Fibroblast of the conjunctiva (primary cell): ENCODE measurements around the gene IL1RAPL1.
"Not testable (repeated sequence)": the region's sequence is repeated elsewhere in the genome, so short reads cannot be mapped to it uniquely, and the experiment has no call there.

ENCODE experiments used
- DNase-seq: peaks from one replicate; pipeline ENCODE4 v3.0.0-alpha.2; 2010; ENCODE audit warnings: low read depth

Gene IL1RAPL1

DNA sequence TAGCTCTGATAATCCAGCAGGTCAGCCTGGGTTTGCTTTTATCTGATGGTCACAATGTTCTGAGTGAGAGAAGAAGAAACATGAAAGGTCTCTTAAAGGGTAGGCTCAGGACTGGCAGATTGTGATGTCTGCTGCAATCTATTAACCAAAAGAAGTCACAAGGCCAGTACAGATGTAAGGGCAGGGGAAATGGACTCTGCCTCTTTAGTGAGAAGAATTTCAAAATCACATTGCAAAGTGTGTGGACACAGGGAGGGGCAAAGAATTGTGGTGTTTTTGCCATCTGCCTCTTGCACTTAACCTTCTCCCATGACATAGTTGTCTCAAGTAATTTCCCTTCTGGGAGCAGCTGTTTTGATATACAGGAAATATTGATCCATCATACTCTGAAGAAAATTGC lies 40.9 kb downstream of the IL1RAPL1 start:
- no peak for DNase-seq

DNA sequence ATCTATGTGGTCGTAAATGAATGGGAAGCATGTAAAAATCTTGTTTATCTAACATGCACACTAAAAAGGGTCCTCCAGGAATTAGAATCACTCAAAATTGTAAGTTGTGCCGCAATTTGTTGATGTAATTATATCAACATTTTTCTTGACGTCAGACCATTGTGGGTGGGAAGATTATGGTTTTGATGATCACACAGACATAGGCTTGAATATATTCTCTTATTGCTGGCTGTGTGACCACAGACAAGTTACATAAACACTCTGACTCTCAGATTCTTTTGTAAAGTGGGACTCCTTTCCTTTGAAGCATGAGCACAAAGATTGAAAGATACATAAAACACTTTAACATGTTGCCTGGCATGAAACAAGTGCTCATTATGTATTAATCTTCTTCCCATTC lies 51.5 kb downstream of the IL1RAPL1 start:
- no peak for DNase-seq

DNA sequence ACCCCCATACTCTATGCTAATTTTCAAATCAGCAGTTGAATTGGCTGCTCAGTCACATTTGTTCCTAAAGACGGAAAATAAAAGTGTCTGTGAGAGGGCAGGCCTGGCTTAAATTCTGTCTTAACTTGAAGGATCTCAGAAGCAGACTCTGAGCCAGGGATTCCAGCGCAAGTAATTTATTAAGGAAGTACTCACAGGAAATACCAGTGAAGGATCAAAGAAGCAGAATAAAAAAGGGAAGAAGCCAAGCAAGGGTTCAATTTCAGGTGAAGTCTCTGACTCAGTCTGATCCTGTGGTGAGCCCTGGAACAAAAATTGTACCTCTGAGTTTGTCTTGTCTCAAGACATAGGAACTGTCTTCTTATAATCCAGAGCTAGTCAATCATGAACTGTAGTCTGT lies 52.2 kb downstream of the IL1RAPL1 start:
- no peak for DNase-seq

- no peak for DNase-seq
Observed at GRCh38 chrX:28649541-28649940, 62.3 kb downstream of the IL1RAPL1 start.

DNA sequence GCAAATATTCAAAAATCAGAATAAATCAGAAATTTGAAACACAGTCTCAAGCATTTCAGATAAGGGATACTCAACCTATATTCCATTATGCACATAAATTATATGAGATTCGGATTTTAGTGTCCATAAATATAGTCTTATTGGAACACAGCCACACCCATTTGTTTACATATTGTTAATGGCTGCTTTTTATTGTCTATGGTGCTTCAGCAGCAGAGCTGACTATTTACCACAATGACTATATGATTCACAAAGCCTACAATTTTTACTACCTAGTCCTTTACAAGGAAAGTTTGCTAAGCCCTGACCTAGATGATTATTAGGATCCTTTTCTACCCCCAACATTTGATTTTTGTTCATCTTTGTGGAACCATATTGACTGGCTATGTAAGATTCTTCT lies 63.9 kb downstream of the IL1RAPL1 start:
- DNase-seq: no peak

DNA sequence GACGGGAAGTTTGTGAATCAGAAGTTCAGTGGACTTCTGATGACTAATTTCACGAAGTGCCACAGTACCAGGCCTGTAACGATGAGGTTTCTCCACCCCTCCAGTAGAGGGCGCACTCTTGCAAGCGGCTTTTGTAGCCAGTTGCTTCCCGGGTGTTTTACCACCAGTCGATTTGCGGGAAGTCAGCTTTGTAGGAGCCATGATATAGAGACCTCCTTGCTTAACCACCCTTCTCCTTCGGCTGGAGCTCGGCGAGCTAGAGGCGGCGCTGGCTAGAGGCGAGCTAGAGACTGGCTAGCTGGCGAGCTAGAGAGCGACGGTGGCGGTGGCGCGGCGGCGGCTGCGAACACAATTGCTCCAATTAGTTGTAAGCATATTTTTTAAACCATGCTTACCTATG lies 72.0 kb downstream of the IL1RAPL1 start:
- DNase-seq: no peak

DNA sequence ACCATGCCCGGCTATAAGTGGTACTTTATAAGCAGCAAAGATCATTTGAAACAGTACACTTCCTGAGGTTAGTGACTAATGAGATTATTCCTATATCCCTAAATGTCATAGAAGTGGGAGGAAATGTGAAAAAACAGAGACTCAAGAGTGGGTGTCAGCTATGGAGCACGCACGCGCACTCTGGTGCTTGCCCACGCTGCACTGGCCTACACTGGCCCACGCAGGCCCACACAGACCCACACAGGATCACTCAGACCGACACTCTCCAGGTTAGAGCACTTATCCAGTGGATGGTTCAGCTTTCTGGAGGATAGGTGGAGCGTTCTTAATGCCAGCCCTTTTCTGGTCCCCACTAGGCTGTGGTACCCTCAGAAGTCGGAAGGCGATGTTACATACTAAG lies 78.5 kb downstream of the IL1RAPL1 start:
- no peak for DNase-seq

DNA sequence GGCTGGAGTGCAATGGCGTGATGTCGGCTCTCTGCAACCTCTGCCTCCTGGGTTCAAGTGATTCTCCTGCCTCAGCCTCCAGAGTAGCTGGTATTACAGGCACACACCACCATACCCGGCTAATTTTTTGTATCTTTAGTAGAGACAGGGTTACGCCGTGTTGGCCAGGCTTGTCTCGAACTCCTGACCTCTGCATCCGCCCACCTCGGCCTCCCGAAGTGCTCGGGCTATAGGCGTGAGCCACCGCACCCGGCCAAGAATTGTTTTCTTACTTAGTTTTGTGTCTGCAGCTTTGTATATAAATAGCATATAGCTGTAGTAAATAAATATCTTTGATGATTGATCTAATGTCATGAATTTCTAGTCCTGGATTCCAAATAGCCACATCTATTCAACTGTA lies 81.1 kb downstream of the IL1RAPL1 start:
- DNase-seq: no peak

GRCh38 chrX:28668957-28669356 lies 81.7 kb downstream of the IL1RAPL1 start:
- no peak for DNase-seq

DNA sequence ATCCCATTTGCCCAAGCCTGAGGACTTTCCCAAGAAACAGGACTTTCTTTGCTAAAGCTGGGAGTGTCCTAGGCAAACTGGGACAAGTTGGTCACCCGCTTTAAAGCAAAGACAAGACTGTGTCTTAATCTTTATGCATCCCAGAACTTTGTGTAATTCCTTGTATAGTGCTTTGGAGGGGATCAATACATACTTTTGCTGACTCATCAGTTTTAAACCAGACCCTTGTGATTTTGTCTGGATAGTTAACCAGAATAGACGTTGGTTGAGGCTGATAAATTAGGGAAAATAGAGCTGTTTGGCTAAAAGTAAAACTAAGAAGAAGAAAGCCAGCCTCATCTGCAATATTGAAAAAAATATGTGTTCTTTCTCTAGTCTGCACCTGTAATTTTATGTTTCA lies 82.8 kb downstream of the IL1RAPL1 start:
- no peak for DNase-seq

- no peak for DNase-seq
Observed at GRCh38 chrX:28675173-28675572, 87.9 kb downstream of the IL1RAPL1 start.

DNA sequence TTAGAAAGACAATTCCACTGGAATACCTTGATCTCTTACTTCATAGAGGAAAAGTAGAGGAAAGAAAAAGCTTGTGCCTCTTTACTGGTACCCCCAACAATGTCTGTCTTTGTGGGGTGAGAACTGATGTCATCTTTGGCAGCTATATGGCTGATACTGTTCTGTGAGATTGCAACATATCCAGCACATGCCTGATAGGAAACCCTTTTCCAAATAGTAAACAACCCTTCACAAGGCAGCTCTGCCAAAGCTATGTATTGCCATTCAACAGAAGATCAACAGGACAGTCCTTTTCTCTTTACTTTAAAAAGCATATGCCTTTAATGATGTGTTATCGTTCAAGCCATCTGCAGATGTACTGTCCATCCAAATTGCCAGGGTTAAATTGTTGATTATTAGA lies 105.9 kb downstream of the IL1RAPL1 start:
- no peak for DNase-seq

DNA sequence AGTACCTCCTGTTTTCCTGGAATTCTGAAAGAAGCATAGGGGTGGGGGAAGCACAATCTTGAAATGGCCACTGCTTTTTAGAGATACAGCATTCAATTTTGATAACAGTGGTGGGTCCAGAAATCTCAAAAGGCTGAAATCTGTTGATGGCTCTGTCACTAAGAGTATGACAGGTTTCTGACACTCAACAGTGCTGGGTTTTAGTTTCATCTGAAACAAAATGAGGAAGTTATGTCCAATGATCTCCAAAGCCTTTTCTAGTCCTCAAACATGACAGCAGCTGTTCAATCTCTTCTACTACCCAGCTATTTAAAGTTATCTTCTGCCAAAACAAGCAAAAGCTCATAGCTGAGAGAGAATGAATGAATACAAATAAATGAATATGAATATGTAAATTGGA lies 110.5 kb downstream of the IL1RAPL1 start:
- no peak for DNase-seq

- DNase-seq: no peak
Observed at GRCh38 chrX:28701222-28701621, 114.0 kb downstream of the IL1RAPL1 start.

GRCh38 chrX:28706964-28707363 lies 119.7 kb downstream of the IL1RAPL1 start:
- no peak for DNase-seq

GRCh38 chrX:28709421-28709820 lies 122.2 kb downstream of the IL1RAPL1 start:
- no peak for DNase-seq

- DNase-seq: no peak
Observed at GRCh38 chrX:28717864-28718263, 130.6 kb downstream of the IL1RAPL1 start.

GRCh38 chrX:28718450-28718849 lies 131.2 kb downstream of the IL1RAPL1 start:
- no peak for DNase-seq

GRCh38 chrX:28719620-28720019 lies 132.4 kb downstream of the IL1RAPL1 start:
- DNase-seq: no peak

- DNase-seq: no peak
Observed at GRCh38 chrX:28752330-28752729, 165.1 kb downstream of the IL1RAPL1 start.

GRCh38 chrX:28756175-28756574 lies 168.9 kb downstream of the IL1RAPL1 start:
- DNase-seq: no peak

DNA sequence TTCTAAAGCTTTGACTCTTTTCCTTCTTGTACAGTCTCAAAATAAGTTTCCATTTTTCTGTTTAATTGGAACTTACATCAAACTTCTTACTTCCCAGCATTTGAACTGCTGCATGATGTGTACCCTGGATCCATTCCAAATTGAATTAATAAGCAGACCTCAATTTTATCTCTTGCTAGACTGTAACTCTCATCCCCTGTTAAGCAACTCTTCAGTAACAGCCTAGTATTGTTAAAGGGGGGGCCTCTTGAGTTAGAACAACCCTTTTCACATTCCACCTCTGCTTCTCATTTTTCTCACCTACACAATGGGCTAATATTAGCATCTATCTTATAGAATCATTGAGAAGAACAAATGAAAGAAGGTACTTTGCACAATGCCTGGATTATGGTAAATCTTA lies 169.4 kb downstream of the IL1RAPL1 start:
- DNase-seq: no peak

DNA sequence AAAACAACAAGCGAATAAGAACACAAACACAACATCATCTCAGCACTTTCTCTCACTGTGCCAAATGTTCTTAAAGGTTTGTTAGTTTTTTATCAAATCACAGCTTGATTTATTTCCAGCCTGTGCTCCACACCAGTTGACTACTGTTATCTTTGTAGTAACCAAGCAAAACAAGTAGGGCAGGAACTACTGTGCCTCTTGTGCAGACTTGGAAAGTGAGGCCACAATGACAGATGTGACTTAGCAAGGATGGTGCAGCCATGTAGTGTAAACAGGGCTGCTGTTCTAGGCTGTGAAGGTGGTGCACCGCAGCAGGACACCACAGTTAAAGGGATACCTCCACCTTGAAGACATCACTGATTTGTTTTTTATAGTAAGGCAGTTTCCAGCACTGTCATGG lies 170.0 kb downstream of the IL1RAPL1 start:
- no peak for DNase-seq

- not testable (repeated sequence) for DNase-seq
Observed at GRCh38 chrX:28766561-28766960, 179.3 kb downstream of the IL1RAPL1 start.

DNA sequence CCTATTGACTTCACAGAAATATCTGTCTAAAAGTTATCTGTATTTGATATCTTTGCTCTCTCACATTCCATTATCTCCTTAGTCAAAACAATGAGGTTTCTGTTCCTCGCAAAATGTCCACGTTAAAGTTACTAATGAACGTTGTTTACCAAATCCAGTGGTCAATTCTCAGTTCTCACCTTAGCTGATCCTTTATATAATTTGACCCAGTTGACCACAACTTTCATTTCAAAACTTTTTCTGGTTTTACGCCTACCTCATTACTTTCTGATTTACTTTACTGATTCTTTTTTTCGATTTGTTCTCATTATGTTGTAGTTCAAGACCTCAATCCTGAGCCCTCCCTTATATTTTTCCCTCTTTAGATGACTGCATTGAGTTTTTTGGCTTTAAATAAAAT lies 186.6 kb downstream of the IL1RAPL1 start:
- DNase-seq: no peak
